SU-DHL-6 (cell line): ENCODE results near the gene MUC5AC.
"Not testable (repeated sequence)": the region's sequence is repeated elsewhere in the genome, so short reads cannot be mapped to it uniquely, and the experiment has no call there.

ENCODE experiments used
- H2AFZ ChIP-seq: fragments of 200-600 bp; sonication (generic); 2 replicates; pipeline ENCODE4 v1.6.1; 2014; ENCODE audit warnings: low read depth, mild to moderate bottlenecking, moderate library complexity, mixed read lengths, antibody characterized with exemption, low read length; ENCODE audit not compliant: severe bottlenecking
- H3F3A ChIP-seq: fragments of 200-600 bp; shearing (Covaris generic); 2 replicates; pipeline ENCODE4 v1.6.0; 2016; ENCODE audit warnings: antibody characterized with exemption, mild to moderate bottlenecking; ENCODE audit not compliant: insufficient read depth
- H3K27ac ChIP-seq: fragments of 200-600 bp; sonication (generic); 2 replicates; pipeline ENCODE4 v1.5.1; 2016; ENCODE audit warnings: low read depth, mild to moderate bottlenecking, low read length, moderate library complexity, mixed read lengths
- H3K27me3 ChIP-seq: fragments of 200-600 bp; sonication (generic), shearing (Covaris generic); 2 replicates; pipeline ENCODE4 v1.6.0; 2014; ENCODE audit warnings: mild to moderate bottlenecking, low read length
- H3K36me3 ChIP-seq: fragments of 200-600 bp; sonication (generic); 2 replicates; pipeline ENCODE4 v1.6.1; 2014; ENCODE audit warnings: mild to moderate bottlenecking, low read length, mixed read lengths
- H3K4me2 ChIP-seq: fragments of 300-600, 200-600 bp; shearing (Covaris generic), sonication (generic); 2 replicates; pipeline ENCODE4 v1.6.0; 2014; ENCODE audit warnings: low read length, low read depth, mild to moderate bottlenecking; ENCODE audit not compliant: poor library complexity, severe bottlenecking
- H3K4me3 ChIP-seq: fragments of 200-600 bp; sonication (generic); 2 replicates; pipeline ENCODE4 v1.5.1; 2014; ENCODE audit warnings: antibody characterized with exemption, low read length, mild to moderate bottlenecking, mixed read lengths; ENCODE audit not compliant: insufficient read depth, poor library complexity, severe bottlenecking
- H3K79me2 ChIP-seq: fragments of 200-600 bp; sonication (generic); 2 replicates; pipeline ENCODE4 v1.6.1; 2014; ENCODE audit warnings: mild to moderate bottlenecking, low read length, moderate library complexity; ENCODE audit not compliant: insufficient read depth
- H3K9ac ChIP-seq: fragments of 200-600 bp; sonication (generic); 2 replicates; pipeline ENCODE4 v1.7.0; 2014; ENCODE audit warnings: mild to moderate bottlenecking, low read length
- H3K9me2 ChIP-seq: fragments of 200-600 bp; sonication (generic); replicated peaks from 2 replicates; pipeline ENCODE4 v1.6.1; 2014; ENCODE audit warnings: low read length; ENCODE audit not compliant: insufficient read depth
- H3K9me3 ChIP-seq: fragments of 200-600 bp; sonication (generic); 2 replicates; pipeline ENCODE4 v1.6.1; 2014; ENCODE audit warnings: low read length, mixed read lengths; ENCODE audit not compliant: insufficient read depth
- H4K20me1 ChIP-seq: fragments of 200-600 bp; sonication (generic); 2 replicates; pipeline ENCODE4 v1.6.1; 2014; ENCODE audit warnings: low read depth, mild to moderate bottlenecking, antibody characterized with exemption, low read length, moderate library complexity, mixed read lengths
- CTCF ChIP-seq: fragments of 200-600 bp; sonication (generic); IDR thresholded peaks from one replicate; pipeline ENCODE4 v1.5.1; 2017; ENCODE audit warnings: antibody characterized with exemption, mild to moderate bottlenecking, low read length, moderate library complexity; ENCODE audit not compliant: insufficient read depth, poor library complexity, severe bottlenecking
- EZH2phosphoT487 ChIP-seq: fragments of 200-600 bp; sonication (generic), shearing (Covaris generic); conservative IDR thresholded peaks from 2 replicates; pipeline ENCODE4 v1.6.1; 2018; ENCODE audit warnings: mild to moderate bottlenecking, antibody characterized with exemption, low read length, moderate library complexity, mixed read lengths

MUC5AC gene

GRCh38 chr11:1163321-1163910 lies 5.7 kb downstream of the MUC5AC start:
- Histone ChIP-seq H3K4me2 (no peak overlapping the region), H3K27ac (no peak overlapping the region), H3K9me3 (no peaks in the 10 kb centered on the region), H3K79me2 (no peaks in the 10 kb centered on the region), H3F3A (no peaks in the 10 kb centered on the region), H3K9ac (no peak overlapping the region), H3K9me2 (no peaks in the 10 kb centered on the region), H3K27me3 (no peaks in the 10 kb centered on the region), H2AFZ (no peak overlapping the region), H3K36me3 (no peaks in the 10 kb centered on the region), H3K4me3 (no peak overlapping the region), H4K20me1 (no peaks in the 10 kb centered on the region)
- TF ChIP-seq CTCF, result no peak
- no peak for TF ChIP-seq EZH2phosphoT487

GRCh38 chr11:1163911-1164735 lies 6.4 kb downstream of the MUC5AC start:
- Histone ChIP-seq H4K20me1 (no peaks in the 10 kb centered on the region), H3F3A (no peaks in the 10 kb centered on the region), H3K27me3 (no peaks in the 10 kb centered on the region), H3K4me3 (no peak overlapping the region), H2AFZ (no peak overlapping the region), H3K9me3 (no peaks in the 10 kb centered on the region), H3K4me2 (no peak overlapping the region), H3K36me3 (no peaks in the 10 kb centered on the region), H3K9ac (no peak overlapping the region), H3K79me2 (no peaks in the 10 kb centered on the region), H3K27ac (no peak overlapping the region), H3K9me2 (no peaks in the 10 kb centered on the region)
- TF ChIP-seq EZH2phosphoT487, result no peak
- no peak for TF ChIP-seq CTCF

GRCh38 chr11:1164779-1165255 lies 7.1 kb downstream of the MUC5AC start:
- not testable (repeated sequence) for H3K27me3 ChIP-seq, H4K20me1 ChIP-seq, H3K27ac ChIP-seq, H3K9ac ChIP-seq, H3K9me2 ChIP-seq, H3K4me3 ChIP-seq, H2AFZ ChIP-seq, H3F3A ChIP-seq, H3K36me3 ChIP-seq, H3K79me2 ChIP-seq, H3K9me3 ChIP-seq, H3K4me2 ChIP-seq
